NCI-H2171 treated with DMSO at 0.1 percent for 48 hours (cell line): Measurements from ENCODE around the gene SLC22A31.

Experiments
- DNase-seq: peaks from one replicate; lab custom pipeline; 2025; lab: John Stamatoyannopoulos, UW

SLC22A31 gene

GRCh38 chr16:89149386-89149785 lies 51.0 kb downstream of the SLC22A31 start:
- DNase-seq = peak; percentile 4

- no peak for DNase-seq
Observed at GRCh38 chr16:89147085-89147817, 53.1 kb downstream of the SLC22A31 start.

- DNase-seq = no peak
Observed at GRCh38 chr16:89146211-89147005, 53.9 kb downstream of the SLC22A31 start.
